HG03565 (cell line): ENCODE measurements around the gene GLT8D2.

ENCODE experiments used
- ATAC-seq: cut with Tn5 transposase; IDR thresholded peaks from one replicate; pipeline ENCODE4 v1.9.1; 2021; ENCODE audit warnings: mild to moderate bottlenecking, moderate library complexity; ENCODE audit not compliant: unreplicated experiment

GLT8D2 gene

DNA sequence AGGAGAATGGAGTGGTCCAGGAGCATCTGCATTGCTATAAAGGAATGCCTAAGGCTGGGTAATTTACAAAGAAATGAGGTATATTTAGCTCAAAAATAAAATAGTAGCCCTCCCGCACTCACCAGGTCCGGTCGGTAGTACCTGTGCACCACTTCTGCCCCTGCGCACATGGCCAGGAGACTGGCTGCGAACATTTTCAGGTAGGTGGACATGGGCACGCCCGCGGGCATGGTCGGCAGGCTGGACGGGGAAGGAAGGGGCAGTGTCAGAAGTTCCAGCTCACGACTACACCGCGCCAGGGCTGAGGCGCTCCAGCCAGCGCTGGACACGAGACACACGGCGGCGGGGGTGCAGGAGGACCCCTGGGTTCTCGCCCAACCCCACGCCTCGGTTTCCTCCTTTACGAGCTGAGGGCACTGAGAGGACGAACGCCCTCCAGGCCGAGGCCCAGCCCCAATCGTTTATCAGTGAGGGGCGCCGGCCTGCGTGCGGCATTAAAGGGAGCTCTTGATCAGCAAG is 93.4 kb downstream of the GLT8D2 start:
- ATAC-seq: peak; percentile 13

DNA sequence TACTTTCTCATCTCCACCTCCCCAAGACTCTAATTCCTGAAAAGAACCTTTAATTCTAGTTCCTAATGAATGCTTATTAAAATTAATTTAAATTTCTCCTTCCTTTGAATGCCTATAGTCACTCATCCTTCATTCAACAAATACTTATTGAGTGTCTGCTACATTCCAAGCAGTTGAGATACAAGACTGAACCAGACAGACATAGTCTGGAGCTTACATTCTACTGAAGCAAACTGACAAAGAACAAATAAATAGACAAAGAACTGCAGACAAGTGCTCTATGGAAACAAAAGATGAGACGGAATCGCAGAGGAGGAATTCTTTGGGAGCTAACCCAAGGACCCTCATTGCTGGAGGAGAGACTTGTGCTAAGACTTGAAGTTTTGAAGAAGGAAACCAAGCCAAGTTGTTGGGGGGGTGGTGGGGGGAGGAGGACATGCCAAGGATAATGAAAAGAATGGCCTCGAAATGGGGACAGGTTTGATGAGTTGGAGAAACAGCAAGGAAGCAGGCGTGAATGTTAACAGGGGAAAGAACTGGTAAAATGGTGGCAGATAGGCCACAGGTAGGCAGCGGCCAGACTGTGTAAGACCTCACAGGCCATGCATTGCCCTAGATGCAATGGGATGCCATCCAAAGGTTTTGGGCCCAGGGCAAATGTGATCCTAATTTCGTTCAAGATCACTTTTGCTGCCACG is 94.0 kb downstream of the GLT8D2 start:
- ATAC-seq: no peak

DNA sequence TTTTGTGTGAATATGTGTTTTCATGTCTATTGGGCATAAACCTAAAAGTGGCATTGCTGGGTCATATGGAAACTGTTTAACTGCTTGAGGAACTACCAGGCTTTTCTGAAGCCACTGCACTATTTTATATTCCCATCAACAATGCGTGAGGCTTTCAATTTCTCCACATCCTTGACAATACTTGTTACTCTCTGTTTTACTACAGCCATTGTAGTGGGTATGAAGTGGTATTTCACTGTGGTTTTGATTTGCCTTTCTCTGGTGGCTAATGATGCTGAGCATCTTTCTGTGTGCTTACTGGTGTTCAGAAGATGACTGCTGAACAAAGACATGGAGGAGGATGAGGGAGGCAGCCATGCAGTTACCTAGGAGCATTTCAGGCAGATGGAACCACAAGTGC is 97.5 kb downstream of the GLT8D2 start:
- no peak for ATAC-seq

DNA sequence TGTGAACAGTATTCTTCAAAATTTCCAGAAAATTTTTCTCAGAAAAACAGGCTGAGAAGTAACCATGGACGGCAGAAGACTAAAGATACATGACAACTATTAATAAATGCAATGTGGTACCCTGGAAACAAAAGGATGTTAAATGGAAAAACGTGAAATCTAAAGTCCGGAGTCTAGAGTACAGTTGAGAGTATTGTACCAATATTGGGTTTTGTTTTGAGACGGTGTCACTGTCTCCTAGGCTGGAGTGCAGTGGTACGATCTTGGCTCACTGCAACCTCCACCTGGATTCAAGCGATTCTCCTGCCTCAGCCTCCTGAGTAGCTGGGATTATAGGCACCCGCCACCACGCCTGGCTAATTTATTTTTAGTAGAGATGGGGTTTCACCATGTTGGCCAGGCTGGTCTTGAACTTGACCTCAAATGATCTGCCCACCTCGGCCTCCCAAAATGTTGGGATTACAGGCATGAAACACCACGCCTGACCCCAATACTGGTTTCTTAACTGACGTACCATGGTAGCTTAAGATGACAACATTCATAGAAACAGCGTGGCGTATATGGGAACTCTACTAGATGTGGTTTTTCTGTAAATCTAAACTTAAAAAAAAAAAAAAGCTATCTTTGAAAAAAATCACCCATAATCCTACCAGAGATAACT is 101.1 kb downstream of the GLT8D2 start:
- ATAC-seq: no peak

DNA sequence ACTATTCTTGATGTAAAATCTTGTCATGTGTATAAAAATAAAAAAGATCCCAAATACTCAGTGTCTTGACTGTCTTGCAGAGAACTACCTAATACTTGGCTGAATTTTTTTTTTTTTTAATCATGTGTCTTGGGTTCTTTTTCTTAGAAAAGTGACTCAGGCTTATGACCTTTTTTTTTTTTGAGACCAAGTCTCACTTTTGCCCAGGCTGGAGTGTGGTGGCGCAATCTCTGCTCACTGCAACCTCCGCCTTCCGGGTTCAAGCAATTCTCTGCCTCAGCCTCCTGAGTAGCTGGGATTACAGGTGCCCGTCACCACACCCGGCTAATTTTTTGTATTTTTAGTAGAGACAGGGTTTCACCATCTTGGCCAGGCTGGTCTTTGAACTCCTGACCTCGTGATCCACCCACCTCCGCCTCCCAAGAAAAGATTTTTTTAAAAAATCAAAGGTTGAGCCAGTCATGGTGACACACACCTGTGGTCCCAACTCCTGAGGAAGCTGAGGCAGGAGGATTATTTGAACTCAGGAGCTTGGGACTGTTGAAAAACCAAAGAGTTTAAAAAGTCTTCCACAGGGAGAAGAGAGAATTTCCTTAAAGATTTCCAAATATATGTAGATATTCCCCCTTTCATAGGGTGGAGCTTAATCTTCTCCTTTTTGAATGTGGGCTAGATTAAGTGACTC is 102.0 kb downstream of the GLT8D2 start:
- ATAC-seq: no peak

DNA sequence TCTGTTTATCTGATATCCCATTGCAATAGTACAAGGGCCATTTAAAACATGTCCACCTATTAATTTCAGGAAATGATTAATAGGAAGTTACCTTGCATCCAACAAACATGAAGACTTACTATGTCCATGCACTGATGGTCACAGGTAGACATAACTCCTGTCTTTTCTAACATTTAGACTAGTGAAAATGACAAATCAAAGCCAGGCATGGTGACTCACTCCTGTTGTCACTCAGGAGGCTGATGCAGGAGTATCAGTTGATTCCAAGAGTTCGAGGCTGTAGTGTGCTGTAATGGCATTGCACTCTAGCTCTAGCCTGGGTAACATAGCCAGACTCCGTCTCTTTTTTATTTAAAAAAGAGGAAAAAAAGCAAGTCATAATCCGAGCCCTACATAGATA is 105.0 kb downstream of the GLT8D2 start:
- no peak for ATAC-seq
